GM11168 (cell line): Measurements from ENCODE around the gene FADS1.

Experiments
- in situ Hi-C: fragments of 300-500 bp; cut with MboI; formaldehyde crosslinking; loops from one replicate; pipeline ENCODE4 v1.12.0; 2022; ENCODE audit warnings: low sequenced_read_pairs; ENCODE audit not compliant: unreplicated experiment

Gene FADS1

DNA sequence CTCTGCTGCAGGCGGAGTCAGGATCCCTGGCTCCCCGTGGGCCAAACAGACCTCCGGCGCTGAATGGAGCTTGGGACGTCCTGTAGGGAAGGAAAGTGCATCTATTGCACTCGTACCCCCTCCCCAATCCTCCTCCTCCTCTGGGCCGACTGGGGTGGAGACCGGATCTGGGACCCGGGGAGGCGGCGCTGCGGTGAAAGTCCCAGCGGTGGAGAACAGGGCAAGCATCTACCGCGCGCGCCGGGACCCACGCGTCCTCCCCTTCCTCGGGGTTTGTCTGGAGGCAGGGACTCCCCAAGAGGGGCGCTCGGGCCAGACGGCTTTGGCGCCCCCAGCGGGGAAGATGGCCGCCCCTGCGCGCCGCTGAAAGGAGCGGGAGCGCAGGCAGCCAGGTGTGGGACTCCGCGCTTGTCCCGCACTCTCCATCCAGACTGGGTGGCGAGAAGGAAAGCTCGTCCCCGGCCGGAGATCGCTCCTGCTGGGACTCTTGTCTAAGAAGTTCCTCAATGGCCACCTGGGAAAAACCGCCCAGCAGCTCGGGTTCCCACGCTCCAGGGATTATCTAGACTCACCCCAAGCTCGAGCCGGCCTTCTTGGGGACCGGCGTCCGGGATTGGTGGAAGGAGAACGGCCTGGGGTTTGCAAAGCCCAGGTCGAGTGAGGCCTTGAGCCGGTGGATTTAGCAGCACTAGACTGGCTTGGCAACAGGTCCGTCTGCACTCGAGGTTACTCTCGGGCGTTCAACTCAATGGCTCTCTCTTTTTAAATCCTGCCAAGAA lies 12.0 kb upstream of the FADS1 start:
- in situ Hi-C loops = no loop called here

DNA sequence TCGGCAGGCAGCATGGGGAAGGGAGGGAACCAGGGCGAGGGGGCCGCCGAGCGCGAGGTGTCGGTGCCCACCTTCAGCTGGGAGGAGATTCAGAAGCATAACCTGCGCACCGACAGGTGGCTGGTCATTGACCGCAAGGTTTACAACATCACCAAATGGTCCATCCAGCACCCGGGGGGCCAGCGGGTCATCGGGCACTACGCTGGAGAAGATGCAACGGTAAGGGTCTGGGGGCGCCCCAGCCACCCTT lies 11.5 kb upstream of the FADS1 start:
- in situ Hi-C loops = no loop called here

DNA sequence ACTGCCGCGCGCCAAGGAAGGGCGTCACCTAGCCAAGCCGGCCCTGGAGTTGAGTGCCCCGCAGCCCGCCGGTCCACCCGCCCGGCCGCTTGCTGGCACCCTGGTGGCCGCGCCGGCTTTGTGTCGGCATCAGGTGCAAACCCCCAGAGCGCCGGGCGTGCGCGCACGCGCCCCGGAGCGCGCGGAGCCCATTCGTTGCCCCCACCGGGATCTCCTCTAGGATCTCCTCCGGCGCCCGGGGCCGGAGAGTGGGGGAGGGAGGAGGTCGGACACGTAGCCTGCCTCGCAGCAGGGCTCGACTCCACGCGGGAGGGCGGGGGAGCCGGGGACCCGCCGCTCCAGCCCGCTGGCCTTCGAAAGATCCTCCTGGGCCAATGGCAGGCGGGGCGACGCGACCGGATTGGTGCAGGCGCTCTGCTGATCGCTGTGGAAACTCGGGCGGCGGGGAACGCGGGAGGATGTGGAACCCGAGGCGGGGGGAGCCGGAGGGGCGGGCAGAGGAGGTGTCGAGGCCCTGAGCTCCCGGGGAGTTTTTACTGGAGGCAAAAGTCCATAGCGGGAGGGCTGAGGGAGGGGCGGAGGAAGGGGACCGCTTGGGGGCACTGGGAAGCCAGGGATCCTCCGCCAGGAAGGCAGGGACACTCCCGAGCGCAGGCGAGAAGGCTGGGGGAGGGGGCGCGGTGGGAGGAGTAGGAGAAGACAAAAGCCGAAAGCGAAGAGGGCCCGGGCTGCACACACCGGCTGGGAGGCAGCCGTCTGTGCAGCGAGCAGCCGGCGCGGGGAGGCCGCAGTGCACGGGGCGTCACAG lies 11.0 kb upstream of the FADS1 start, which contains the start of gene FADS2:
FADS2 (plus strand) TSS at position 730 of the 808 bp plus-strand sequence. CDS start 91 bp downstream, outside the sequence.
- in situ Hi-C loops = no loop called here

DNA sequence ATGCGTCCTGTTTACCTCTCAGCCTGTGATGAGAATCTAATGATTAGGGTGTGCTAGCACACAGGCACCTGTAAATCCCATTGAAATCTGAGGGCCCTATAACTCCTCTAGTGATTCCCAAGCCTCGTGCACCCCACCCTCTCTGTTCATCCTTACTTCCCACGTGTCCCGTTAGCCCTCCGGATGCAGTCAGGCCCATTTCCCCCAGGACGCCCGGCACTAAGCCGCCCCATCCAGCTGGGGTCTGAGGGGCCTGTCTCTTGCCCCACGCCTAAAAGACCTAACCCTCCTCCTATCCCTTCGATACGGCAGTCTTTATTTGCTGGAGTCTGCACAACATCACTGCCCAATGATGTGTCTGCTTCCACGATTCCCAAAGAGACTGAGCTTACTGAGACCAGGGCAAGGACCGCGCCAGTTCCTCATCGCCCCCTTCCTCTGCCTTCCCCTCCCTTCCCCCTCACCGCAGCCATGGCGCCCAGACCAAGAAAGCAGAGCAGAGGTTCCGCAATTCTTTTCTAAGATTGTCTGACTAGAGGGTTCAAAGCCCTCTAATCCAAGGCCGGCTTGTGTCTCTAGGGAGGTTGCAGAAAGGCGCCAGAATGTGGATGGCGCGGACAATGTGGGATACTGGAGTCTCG lies 10.2 kb upstream of the FADS1 start:
- in situ Hi-C loops = no loop called here

DNA sequence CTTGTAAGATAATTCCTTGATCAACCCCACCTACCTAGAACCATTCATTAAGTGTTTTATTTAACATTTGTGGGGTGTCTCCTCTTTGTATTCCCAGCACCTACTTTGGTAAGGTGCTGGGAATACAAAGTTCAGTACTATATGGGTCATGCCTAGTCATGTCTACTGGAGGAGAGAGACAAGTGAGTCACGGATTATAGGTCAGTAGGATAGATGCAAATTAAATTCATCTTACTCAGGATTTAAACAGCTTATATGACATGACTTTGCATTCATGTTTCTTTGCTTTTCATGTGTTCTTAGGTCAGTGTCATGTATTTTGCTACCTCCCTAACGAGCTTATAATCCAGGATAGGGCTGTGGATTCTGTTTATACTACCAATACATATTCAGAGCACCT lies 3.4 kb upstream of the FADS1 start:
- in situ Hi-C loops = no loop called here

GRCh38 chr11:61817471-61818202 lies 834 bp upstream of the FADS1 start:
- in situ Hi-C loops = no loop called here

DNA sequence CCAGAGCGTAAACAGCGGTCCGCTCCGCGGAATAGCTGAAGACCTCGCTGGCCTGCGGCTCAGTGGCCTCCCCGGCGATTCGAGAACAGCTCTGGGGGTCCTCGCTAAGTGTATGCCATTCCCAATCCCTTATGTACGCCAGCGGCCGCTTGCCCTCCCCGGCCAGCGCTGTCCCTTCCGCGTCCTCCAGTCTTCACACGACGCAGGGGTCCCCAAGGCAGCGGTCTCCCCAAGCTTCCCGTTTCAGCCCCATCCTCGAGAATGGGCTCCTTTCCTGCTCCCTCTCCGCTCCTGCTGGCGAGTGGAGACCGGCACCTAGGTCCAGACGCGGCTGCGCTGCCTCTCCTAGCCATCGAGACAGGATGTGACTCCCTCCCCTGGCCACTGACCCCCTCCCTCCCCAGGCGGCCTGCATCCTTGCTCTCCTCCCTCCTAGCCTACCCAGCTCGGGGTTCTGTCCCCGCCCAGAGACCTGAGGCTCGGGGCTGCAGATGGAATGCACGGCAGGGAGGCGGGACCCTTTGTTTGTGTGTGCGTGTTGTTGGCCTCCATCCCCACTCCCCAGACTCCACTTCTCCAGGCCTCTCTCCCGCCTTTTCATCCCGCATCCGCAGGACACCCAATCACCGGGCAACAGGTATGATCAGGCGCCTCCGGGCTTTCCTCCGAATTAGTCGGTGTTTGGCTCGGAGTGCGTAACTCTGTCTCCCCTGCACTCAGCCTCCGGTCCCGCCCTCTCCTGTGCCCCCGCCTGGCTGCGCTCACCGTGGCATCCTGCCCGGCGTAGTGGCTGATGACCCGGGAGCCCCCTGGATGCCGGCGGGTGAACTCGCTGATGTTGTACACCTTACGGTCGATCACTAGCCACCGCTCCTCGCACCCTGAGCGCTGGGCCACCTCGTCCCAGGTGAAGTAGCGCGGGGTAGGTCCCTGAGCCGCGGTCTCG lies 740 bp downstream of the FADS1 start:
- in situ Hi-C loops = no loop called here

- in situ Hi-C loops = no loop called here
Observed at GRCh38 chr11:61814958-61815789, 1.6 kb downstream of the FADS1 start.

GRCh38 chr11:61814247-61814957 lies 2.4 kb downstream of the FADS1 start:
- in situ Hi-C loops = no loop called here

GRCh38 chr11:61812736-61813411 lies 3.9 kb downstream of the FADS1 start:
- in situ Hi-C loops = no loop called here

DNA sequence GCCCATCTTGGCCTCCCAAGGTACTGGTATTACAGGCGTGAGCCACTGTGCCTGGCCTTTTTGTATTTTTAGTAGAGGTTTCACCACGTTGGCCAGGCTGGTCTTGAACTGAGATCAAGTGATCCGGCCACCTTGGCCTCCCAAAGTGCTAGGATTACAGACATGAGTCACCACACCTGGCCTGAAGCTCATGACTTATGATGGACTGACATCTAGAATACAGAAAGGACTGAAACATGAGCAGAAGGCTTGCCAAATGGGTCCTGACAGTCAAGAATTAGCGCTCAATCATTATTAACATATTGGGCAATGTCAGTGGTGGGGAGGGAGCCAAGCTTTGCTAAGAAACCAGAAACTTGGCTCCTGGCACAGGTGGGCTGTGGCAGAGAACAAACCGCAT lies 5.0 kb downstream of the FADS1 start:
- in situ Hi-C loops = no loop called here

DNA sequence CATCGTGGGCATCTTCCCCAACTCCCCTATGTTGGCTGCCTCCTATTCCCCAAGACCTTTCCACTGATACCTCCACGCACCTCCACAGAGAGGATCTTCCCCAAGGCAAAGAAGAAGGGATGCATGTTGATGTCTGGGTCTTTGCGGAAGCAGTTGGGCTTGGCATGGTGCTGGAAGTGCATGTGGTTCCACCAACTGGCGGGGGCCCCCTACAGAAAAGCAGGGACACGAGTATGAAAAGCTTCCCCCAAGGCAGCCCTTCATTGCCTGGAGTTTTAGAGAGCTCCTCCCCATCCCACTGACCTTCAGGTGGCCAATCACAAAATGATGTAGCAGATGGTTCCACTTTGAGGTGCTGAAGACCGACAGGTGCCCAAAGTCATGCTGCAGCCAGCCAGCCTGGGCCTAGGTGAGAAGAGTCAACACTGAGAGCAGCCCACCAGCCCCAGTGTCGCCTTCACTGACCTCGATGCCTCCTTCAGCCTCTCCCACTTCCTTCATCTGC lies 6.1 kb downstream of the FADS1 start:
- in situ Hi-C loops = no loop called here

GRCh38 chr11:61806785-61807184 lies 10.0 kb downstream of the FADS1 start:
- in situ Hi-C loops = no loop called here

DNA sequence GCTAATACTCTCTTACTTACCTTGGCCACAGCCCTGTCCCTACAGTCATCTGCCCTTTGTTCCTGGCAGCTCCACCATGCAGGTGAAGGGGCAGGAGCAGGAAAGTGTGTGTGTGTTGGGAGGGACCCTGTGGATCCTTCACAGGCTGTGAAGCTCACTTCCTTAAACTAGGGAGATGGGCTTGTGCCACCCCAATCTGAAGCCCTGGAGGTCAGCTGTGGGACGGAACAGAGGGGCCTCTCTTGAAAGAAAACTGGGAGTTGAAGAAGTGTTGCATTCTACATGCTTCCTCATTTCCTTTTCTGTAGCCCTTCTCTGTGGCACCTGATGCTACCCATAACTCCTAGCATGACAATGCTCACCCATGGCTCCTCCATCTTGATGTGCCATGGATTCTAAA lies 11.7 kb downstream of the FADS1 start:
- in situ Hi-C loops = no loop called here

GRCh38 chr11:61803889-61804647 lies 12.7 kb downstream of the FADS1 start:
- in situ Hi-C loops = no loop called here

- in situ Hi-C loops = no loop called here
Observed at GRCh38 chr11:61802605-61803004, 14.2 kb downstream of the FADS1 start.
